GM12878 (cell line): ENCODE results near the gene TIMD4. TPM values are rescaled to one million over a fixed set of nuclear protein-coding genes. Genes with fewer than 3 reads are reported as not detected.
A peak's percentile ranks its signal among the peaks of the same experiment; 100 is the strongest.

Experiments
- ATF2 ChIP-seq: IDR thresholded peaks from 2 replicates; pipeline ENCODE4 v1.6.1; 2012; ENCODE audit warnings: low read length, inconsistent platforms
- BCL3 ChIP-seq: IDR thresholded peaks from 2 replicates; pipeline ENCODE4 v1.6.1; 2011; ENCODE audit warnings: borderline replicate concordance, low read depth, mild to moderate bottlenecking, moderate library complexity, low read length; ENCODE audit not compliant: insufficient read depth, poor library complexity, severe bottlenecking
- BHLHE40 ChIP-seq, 2 experiments: fragments of 450-650 bp in 1 of 2; IDR thresholded peaks; 2 replicates each; pipeline ENCODE4 v1.6.1; 2011 to 2017; ENCODE audit warnings: low read depth in 2 of 2, borderline replicate concordance in 1 of 2, improper control_type of control experiment in 1 of 2, low read length in 1 of 2, mild to moderate bottlenecking in 1 of 2
- CBFB ChIP-seq: IDR thresholded peaks from 2 replicates; pipeline ENCODE4 v1.6.1; 2016; ENCODE audit warnings: antibody characterized with exemption, low read depth
- CHD1 ChIP-seq: IDR thresholded peaks from 2 replicates; pipeline ENCODE4 v1.6.1; 2012; ENCODE audit warnings: low read depth, low read length, improper control_type of control experiment
- CUX1 ChIP-seq: IDR thresholded peaks from 2 replicates; pipeline ENCODE4 v1.6.1; 2012; ENCODE audit warnings: improper control_type of control experiment, low read depth, low read length; ENCODE audit not compliant: insufficient replicate concordance
- DPF2 ChIP-seq: fragments of 450-650 bp; IDR thresholded peaks from 2 replicates; pipeline ENCODE4 v1.6.1; 2017; ENCODE audit warnings: mild to moderate bottlenecking
- E2F4 ChIP-seq: IDR thresholded peaks from 2 replicates; pipeline ENCODE4 v1.6.1; 2012; ENCODE audit warnings: low read depth, low read length, improper control_type of control experiment
- EED ChIP-seq: sonication (generic); IDR thresholded peaks from 2 replicates; pipeline ENCODE4 v1.6.1; 2016; ENCODE audit warnings: antibody characterized with exemption, low read depth
- HDGF ChIP-seq: fragments of 450-650 bp; IDR thresholded peaks from 2 replicates; pipeline ENCODE4 v1.6.1; 2016; ENCODE audit warnings: antibody characterized with exemption
- IKZF2 ChIP-seq, 2 experiments: fragments of 450-650 bp; IDR thresholded peaks; 2 replicates each; pipeline ENCODE4 v1.6.1; 2017; ENCODE audit warnings: mild to moderate bottlenecking in 2 of 2, moderate library complexity in 2 of 2
- MYB ChIP-seq: fragments of 150-350 bp; IDR thresholded peaks from 2 replicates; pipeline ENCODE4 v1.6.1; 2014; ENCODE audit warnings: mild to moderate bottlenecking, low read depth, low read length, borderline replicate concordance
- RBBP5 ChIP-seq: fragments of 200-600 bp; sonication (generic); conservative IDR thresholded peaks from 2 replicates; pipeline ENCODE4 v1.6.1; 2016
- RUNX3 ChIP-seq: IDR thresholded peaks from 2 replicates; pipeline ENCODE4 v1.6.1; 2012; ENCODE audit warnings: low read length, inconsistent platforms
- TBL1XR1 ChIP-seq: IDR thresholded peaks from 2 replicates; pipeline ENCODE4 v1.6.1; 2012; ENCODE audit warnings: low read depth, low read length, improper control_type of control experiment
- TCF12 ChIP-seq: IDR thresholded peaks from 2 replicates; pipeline ENCODE4 v1.6.1; 2011; ENCODE audit warnings: low read depth, mild to moderate bottlenecking, low read length
- ZBTB4 ChIP-seq: fragments of 450-650 bp; formaldehyde crosslinking; IDR thresholded peaks from 2 replicates; pipeline ENCODE4 v1.4.0; 2022; ENCODE audit warnings: mild to moderate bottlenecking, moderate library complexity
- polyA plus RNA-seq, 11 experiments: library from polyadenylated mRNA; depleted of rRNA in 4 of 11; unstranded in 6 of 11; stranded (reverse) in 5 of 11; fragments of >200 nt; fragmentation: Nextera tagmentation in 4 of 11; fragmentation: Illumina TruSeq in 1 of 11; extraction: Ambion mirVana in 4 of 11; extraction: Trizol in 1 of 11; gene quantifications; 1 replicate in 1 of 11; 2 replicates in 10 of 11; pipeline versions ENCODE4 v1.2.1 to v1.2.3, GENCODE V29; 2011 to 2016; ENCODE audit warnings: inconsistent platforms in 2 of 11, missing spikeins in 2 of 11, low read depth in 1 of 11
- total RNA-seq, 4 experiments: library from RNA; depleted of rRNA in 3 of 4; stranded (reverse); fragments of >200 nt in 3 of 4; fragmentation: Illumina TruSeq in 1 of 4; extraction: Trizol in 1 of 4; gene quantifications; 2 replicates each; pipeline versions ENCODE4 v1.2.1 to v1.2.3, GENCODE V29; 2013 to 2021

The TIMD4 gene
- total and polyA plus RNA-seq, 10 of the 15 experiments (the other 5 are each of a cell fraction or from before 2014, with no cell fraction given) = 1.3 to 15.4 (median 5.3) TPM

- TF ChIP-seq E2F4 (no peak), TBL1XR1 (peak; percentile 32; the same call in 1 of the 2 replicates), BHLHE40 (IDR thresholded peaks at IDR 0.05; ENCODE audit: borderline replicate concordance in 1 of 2, low read depth in 2 of 2, low read length in 1 of 2) (peak in 1 of 2 experiments; percentile 58; a peak in 1 of 4 replicates), EED (peak; percentile 96), ATF2 (peak; percentile 88), CBFB (peak; percentile 77), CHD1 (no peak; the same call in 1 of the 2 replicates), RBBP5 (no peak), ZBTB4 (CRISPR knock-in tag) (no peak), HDGF (peak; percentile 71; the same call in 1 of the 2 replicates), IKZF2 (IDR thresholded peaks at IDR 0.05) (peak; percentile 100), DPF2 (peak; percentile 95), BCL3 (peak; percentile 69), CUX1 (peak; percentile 74), TCF12 (peak; percentile 61; the same call in 1 of the 2 replicates), MYB (no peak), RUNX3 (peak; percentile 90)
Observed at GRCh38 chr5:156920042-156920860, 42.8 kb downstream of the TIMD4 start (continued).
